ENCODE measurements around the gene NOTUM. TPM values are rescaled to one million over a fixed set of nuclear protein-coding genes. Genes with fewer than 3 reads are reported as not detected.

The NOTUM gene
- total RNA-seq (2014; rRNA removed; shearing (Covaris generic)) (3.6 and 4.4 TPM in 2 replicates), total RNA-seq (2022) (0.88 and 1.9 TPM in 2 replicates), Bru-seq, nascent RNA (percentile 10 among the genes with signal in this experiment), BruChase-seq, experiment 1, labeled RNA remaining after a 6-hour chase (percentile 27 among the genes with signal in this experiment), BruChase-seq, experiment 2, labeled RNA remaining after a 2-hour chase (percentile 23 among the genes with signal in this experiment)
- long read RNA-seq, partial matches to known transcripts: 3 of 4 reads
- long read RNA-seq, other reads (novel, unspliced or antisense): 1 of 4 reads

GRCh38 chr17:81961087-81961511, at the start of gene NOTUM:
TSS of gene NOTUM (minus strand) at chr17:81961187. CDS start at chr17:81960909, 278 bp downstream.
- ChIA-PET POLR2A (no interaction called here), CTCF (ENCODE audit: unreplicated experiment) (no interaction called here)
- intact Hi-C loops (cut with micrococcal nuclease; ENCODE audit: unreplicated experiment): no loop called here
- peak; percentile 39 for DNase-seq (ENCODE audit: low spot score)
- TF ChIP-seq EZH2phosphoT487 (IDR thresholded peaks at IDR 0.05; ENCODE audit: borderline replicate concordance, low read depth, low read length) (no peak), CTCF (conservative IDR thresholded peaks at IDR 0.05; ENCODE audit: low read length) (peak; percentile 40; the same call in 1 of the 2 replicates)
- Histone ChIP-seq H2AFZ (ENCODE audit: low read length) (peak within 1 kb of the TSS; percentile 71), H3K79me2 (ENCODE audit: insufficient read depth, low read depth, low read length) (no peaks in the 10 kb centered on the region), H3K27ac (ENCODE audit: low read depth, low read length, poor library complexity, severe bottlenecking) (no peak within 1 kb of the TSS), H3K9me3 (ENCODE audit: low read length) (no peaks in the 10 kb centered on the region), H3K4me3 (ENCODE audit: low read depth, low read length, poor library complexity, severe bottlenecking) (peak within 1 kb of the TSS; percentile 58), H3K4me1 (ENCODE audit: insufficient read depth, low read length, poor library complexity, severe bottlenecking) (peaks cover 11% of the 10 kb centered on the region), H3K9me2 (ENCODE audit: insufficient read depth, low read length) (no peaks in the 10 kb centered on the region), H3K4me2 (ENCODE audit: low read length) (peak within 1 kb of the TSS; percentile 61), H4K20me1 (ENCODE audit: insufficient read depth, low read length) (no peaks in the 10 kb centered on the region), H3K36me3 (ENCODE audit: insufficient read depth, low read length) (no peaks in the 10 kb centered on the region)
- BruUV-seq (replicated peaks): no TSS peak

GRCh38 chr17:82009413-82009812, 48.4 kb upstream of the NOTUM start:
- H3K27ac ChIP-seq (ENCODE audit: low read depth, low read length, poor library complexity, severe bottlenecking): no peak overlapping the region
- no peaks in the 10 kb centered on the region for H3K79me2 ChIP-seq (ENCODE audit: insufficient read depth, low read depth, low read length)
- H4K20me1 ChIP-seq (ENCODE audit: insufficient read depth, low read length): no peaks in the 10 kb centered on the region
- no TSS peak for BruUV-seq (replicated peaks)
- no peaks in the 10 kb centered on the region for H3K36me3 ChIP-seq (ENCODE audit: insufficient read depth, low read length)
- intact Hi-C loops (cut with micrococcal nuclease; ENCODE audit: unreplicated experiment): no loop called here
- no peaks in the 10 kb centered on the region for H3K9me3 ChIP-seq (ENCODE audit: low read length)
- no peaks in the 10 kb centered on the region for H3K9me2 ChIP-seq (ENCODE audit: insufficient read depth, low read length)
- no peak overlapping the region for H3K4me3 ChIP-seq (ENCODE audit: low read depth, low read length, poor library complexity, severe bottlenecking)
- ChIA-PET POLR2A (interaction anchor here (0.6 kb wide), 1 partner anchor 67 kb away, joined by 5 read pairs; no protein-coding TSS in a partner anchor), CTCF (ENCODE audit: unreplicated experiment) (no interaction called here)
- TF ChIP-seq CTCF (conservative IDR thresholded peaks at IDR 0.05; ENCODE audit: low read length) (no peak), EZH2phosphoT487 (IDR thresholded peaks at IDR 0.05; ENCODE audit: borderline replicate concordance, low read depth, low read length) (no peak)
- no peaks in the 10 kb centered on the region for H3K4me1 ChIP-seq (ENCODE audit: insufficient read depth, low read length, poor library complexity, severe bottlenecking)
- no peak overlapping the region for H3K4me2 ChIP-seq (ENCODE audit: low read length)
- DNase-seq (ENCODE audit: low spot score): no peak
- no peak overlapping the region for H2AFZ ChIP-seq (ENCODE audit: low read length)

GRCh38 chr17:82008941-82009405, 48.0 kb upstream of the NOTUM start:
- BruUV-seq (replicated peaks): no TSS peak

More at GRCh38 chr17:82008941-82009405, 48.0 kb upstream of the NOTUM start:
- ChIA-PET POLR2A (no interaction called here), CTCF (ENCODE audit: unreplicated experiment) (no interaction called here)
- H3K36me3 ChIP-seq (ENCODE audit: insufficient read depth, low read length): no peaks in the 10 kb centered on the region
- intact Hi-C loops (cut with micrococcal nuclease; ENCODE audit: unreplicated experiment): no loop called here
- no peak overlapping the region for H2AFZ ChIP-seq (ENCODE audit: low read length)
- H4K20me1 ChIP-seq (ENCODE audit: insufficient read depth, low read length): no peaks in the 10 kb centered on the region
- TF ChIP-seq CTCF (conservative IDR thresholded peaks at IDR 0.05; ENCODE audit: low read length) (no peak), EZH2phosphoT487 (IDR thresholded peaks at IDR 0.05; ENCODE audit: borderline replicate concordance, low read depth, low read length) (no peak)
- H3K4me2 ChIP-seq (ENCODE audit: low read length): no peak overlapping the region
- no peaks in the 10 kb centered on the region for H3K79me2 ChIP-seq (ENCODE audit: insufficient read depth, low read depth, low read length)
- no peak overlapping the region for H3K27ac ChIP-seq (ENCODE audit: low read depth, low read length, poor library complexity, severe bottlenecking)
- no peaks in the 10 kb centered on the region for H3K4me1 ChIP-seq (ENCODE audit: insufficient read depth, low read length, poor library complexity, severe bottlenecking)
- H3K9me2 ChIP-seq (ENCODE audit: insufficient read depth, low read length): no peaks in the 10 kb centered on the region
- H3K9me3 ChIP-seq (ENCODE audit: low read length): no peaks in the 10 kb centered on the region
- no peak for DNase-seq (ENCODE audit: low spot score)
- no peak overlapping the region for H3K4me3 ChIP-seq (ENCODE audit: low read depth, low read length, poor library complexity, severe bottlenecking)
